K562 (cell line): ENCODE results near the gene NT5C1A. TPM values are rescaled to one million over a fixed set of nuclear protein-coding genes. Genes with fewer than 3 reads are reported as not detected.

Experiments used
- ARHGAP35 ChIP-seq: fragments of 450-650 bp; IDR thresholded peaks from 2 replicates; pipeline ENCODE4 v1.6.1; 2018; ENCODE audit not compliant: partially characterized antibody
- E2F3 ChIP-seq: fragments of 250-450 bp; sonication (Bioruptor Pico); IDR thresholded peaks from 2 replicates; pipeline ENCODE4 v1.4.0; 2020; ENCODE audit warnings: mild to moderate bottlenecking
- EP400 ChIP-seq: fragments of 450-650 bp; IDR thresholded peaks from 2 replicates; pipeline ENCODE4 v1.6.1; 2017; ENCODE audit warnings: antibody characterized with exemption, mild to moderate bottlenecking, moderate library complexity
- HDGF ChIP-seq: fragments of 450-650 bp; IDR thresholded peaks from 2 replicates; pipeline ENCODE4 v1.6.1; 2016
- MAZ ChIP-seq, 2 experiments: fragments of 450-650 bp in 1 of 2; sonication (generic) in 1 of 2; formaldehyde crosslinking; IDR thresholded peaks in 1 of 2; conservative IDR thresholded peaks in 1 of 2; 2 replicates each; pipeline versions ENCODE4 v1.4.0 to v1.5.0; 2020; ENCODE audit warnings: mild to moderate bottlenecking in 1 of 2, missing genetic modification reagents in 1 of 2
- MXI1 ChIP-seq: IDR thresholded peaks from 2 replicates; pipeline ENCODE4 v1.6.1; 2011; ENCODE audit warnings: low read depth, mild to moderate bottlenecking, improper control_type of control experiment, low read length
- NR2C1 ChIP-seq, 2 experiments: fragments of 450-650 bp; IDR thresholded peaks; 2 replicates each; pipeline ENCODE4 v1.6.1; 2017; ENCODE audit warnings: mild to moderate bottlenecking in 2 of 2, antibody characterized with exemption in 1 of 2, inconsistent platforms in 1 of 2, missing compliant biosample characterization in 1 of 2, missing genetic modification characterization in 1 of 2
- SNIP1 ChIP-seq: fragments of 450-650 bp; IDR thresholded peaks from 2 replicates; pipeline ENCODE4 v1.7.1; 2017; ENCODE audit warnings: low read depth, mild to moderate bottlenecking
- TEAD2 ChIP-seq: fragments of 450-650 bp; IDR thresholded peaks from 2 replicates; pipeline ENCODE4 v1.6.1; 2016; ENCODE audit warnings: missing genetic modification characterization, control low read depth, missing compliant biosample characterization
- ZFP36 ChIP-seq: fragments of 150-350 bp; IDR thresholded peaks from 2 replicates; pipeline ENCODE4 v1.6.1; 2018; ENCODE audit warnings: low read length, low read depth; ENCODE audit not compliant: partially characterized antibody
- ZFPM2 ChIP-seq: fragments of 250-450 bp; sonication (Bioruptor Pico); IDR thresholded peaks from 2 replicates; pipeline ENCODE4 v1.5.1; 2022; ENCODE audit warnings: mild to moderate bottlenecking
- ZNF174 ChIP-seq: fragments of 250-450 bp; sonication (Bioruptor Pico); IDR thresholded peaks from 2 replicates; pipeline ENCODE4 v1.4.0; 2020; ENCODE audit warnings: mild to moderate bottlenecking
- polyA plus RNA-seq, 8 experiments: library from polyadenylated mRNA; depleted of rRNA in 4 of 8; stranded (reverse) in 5 of 8; unstranded in 3 of 8; fragments of >200 nt; fragmentation: Nextera tagmentation in 2 of 8; fragmentation: Illumina TruSeq in 1 of 8; extraction: Ambion mirVana in 2 of 8; extraction: Trizol in 1 of 8; gene quantifications; 2 replicates each; pipeline versions ENCODE4 v1.2.1 to v1.2.3, GENCODE V29; 2011 to 2014; ENCODE audit warnings: inconsistent platforms in 1 of 8, missing spikeins in 1 of 8
- total RNA-seq, 7 experiments: library from RNA; depleted of rRNA in 6 of 7; stranded (reverse); fragments of >200 nt in 6 of 7; fragmentation: Illumina TruSeq in 2 of 7; extraction: Trizol in 2 of 7; gene quantifications; 2 replicates each; pipeline versions ENCODE4 v1.2.1 to v1.2.3, GENCODE V29; 2011 to 2021; ENCODE audit warnings: low replicate concordance in 1 of 7
- TF ChIP-seq, protein P1 (sequence below): fragments of 450-650 bp; IDR thresholded peaks from 2 replicates; pipeline ENCODE4 v1.6.1; 2016; ENCODE audit warnings: mild to moderate bottlenecking, moderate library complexity
- TF ChIP-seq, protein P2 (sequence below): fragments of 250-450 bp; sonication (Bioruptor Pico); IDR thresholded peaks from 2 replicates; pipeline ENCODE4 v1.4.0; 2020; ENCODE audit warnings: mild to moderate bottlenecking

NT5C1A gene
- total and polyA plus RNA-seq, 9 of the 15 experiments (the other 6 are each of a cell fraction or from before 2014, with no cell fraction given): not detected

DNA sequence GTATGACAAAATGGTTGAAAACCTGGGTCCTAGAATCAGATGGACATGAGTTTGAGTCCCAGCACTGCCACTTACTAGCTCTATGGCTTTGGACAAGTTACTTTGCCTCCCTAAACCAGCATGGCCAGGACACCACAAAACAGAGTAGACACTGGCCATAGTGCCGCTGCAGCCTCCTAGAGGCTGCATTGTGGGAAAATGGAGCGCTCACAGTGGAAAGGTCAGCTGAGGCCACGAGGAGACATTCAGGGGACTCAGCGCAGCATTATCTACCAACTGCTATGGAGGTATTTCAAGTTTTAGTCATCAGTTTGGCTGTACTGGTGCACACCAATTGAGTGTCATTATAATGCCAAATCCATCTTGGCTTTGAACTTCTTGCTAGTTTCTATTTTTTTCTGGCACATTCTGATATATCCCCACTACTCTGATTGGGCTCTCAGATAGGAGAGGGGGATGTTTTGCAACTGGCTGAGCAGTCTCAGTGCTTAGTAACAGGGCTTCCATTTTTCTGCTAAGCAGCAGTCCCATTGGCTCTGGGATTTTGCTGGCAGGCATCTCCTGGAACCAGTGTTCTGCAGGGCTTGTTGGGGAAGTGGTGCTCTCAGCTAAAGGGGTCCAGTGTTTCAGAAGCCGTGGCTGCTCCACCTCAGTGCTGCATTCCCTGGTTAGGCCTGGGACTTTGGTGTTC is 16.2 kb downstream of the NT5C1A start (continued):
- TF ChIP-seq, protein P1, sequence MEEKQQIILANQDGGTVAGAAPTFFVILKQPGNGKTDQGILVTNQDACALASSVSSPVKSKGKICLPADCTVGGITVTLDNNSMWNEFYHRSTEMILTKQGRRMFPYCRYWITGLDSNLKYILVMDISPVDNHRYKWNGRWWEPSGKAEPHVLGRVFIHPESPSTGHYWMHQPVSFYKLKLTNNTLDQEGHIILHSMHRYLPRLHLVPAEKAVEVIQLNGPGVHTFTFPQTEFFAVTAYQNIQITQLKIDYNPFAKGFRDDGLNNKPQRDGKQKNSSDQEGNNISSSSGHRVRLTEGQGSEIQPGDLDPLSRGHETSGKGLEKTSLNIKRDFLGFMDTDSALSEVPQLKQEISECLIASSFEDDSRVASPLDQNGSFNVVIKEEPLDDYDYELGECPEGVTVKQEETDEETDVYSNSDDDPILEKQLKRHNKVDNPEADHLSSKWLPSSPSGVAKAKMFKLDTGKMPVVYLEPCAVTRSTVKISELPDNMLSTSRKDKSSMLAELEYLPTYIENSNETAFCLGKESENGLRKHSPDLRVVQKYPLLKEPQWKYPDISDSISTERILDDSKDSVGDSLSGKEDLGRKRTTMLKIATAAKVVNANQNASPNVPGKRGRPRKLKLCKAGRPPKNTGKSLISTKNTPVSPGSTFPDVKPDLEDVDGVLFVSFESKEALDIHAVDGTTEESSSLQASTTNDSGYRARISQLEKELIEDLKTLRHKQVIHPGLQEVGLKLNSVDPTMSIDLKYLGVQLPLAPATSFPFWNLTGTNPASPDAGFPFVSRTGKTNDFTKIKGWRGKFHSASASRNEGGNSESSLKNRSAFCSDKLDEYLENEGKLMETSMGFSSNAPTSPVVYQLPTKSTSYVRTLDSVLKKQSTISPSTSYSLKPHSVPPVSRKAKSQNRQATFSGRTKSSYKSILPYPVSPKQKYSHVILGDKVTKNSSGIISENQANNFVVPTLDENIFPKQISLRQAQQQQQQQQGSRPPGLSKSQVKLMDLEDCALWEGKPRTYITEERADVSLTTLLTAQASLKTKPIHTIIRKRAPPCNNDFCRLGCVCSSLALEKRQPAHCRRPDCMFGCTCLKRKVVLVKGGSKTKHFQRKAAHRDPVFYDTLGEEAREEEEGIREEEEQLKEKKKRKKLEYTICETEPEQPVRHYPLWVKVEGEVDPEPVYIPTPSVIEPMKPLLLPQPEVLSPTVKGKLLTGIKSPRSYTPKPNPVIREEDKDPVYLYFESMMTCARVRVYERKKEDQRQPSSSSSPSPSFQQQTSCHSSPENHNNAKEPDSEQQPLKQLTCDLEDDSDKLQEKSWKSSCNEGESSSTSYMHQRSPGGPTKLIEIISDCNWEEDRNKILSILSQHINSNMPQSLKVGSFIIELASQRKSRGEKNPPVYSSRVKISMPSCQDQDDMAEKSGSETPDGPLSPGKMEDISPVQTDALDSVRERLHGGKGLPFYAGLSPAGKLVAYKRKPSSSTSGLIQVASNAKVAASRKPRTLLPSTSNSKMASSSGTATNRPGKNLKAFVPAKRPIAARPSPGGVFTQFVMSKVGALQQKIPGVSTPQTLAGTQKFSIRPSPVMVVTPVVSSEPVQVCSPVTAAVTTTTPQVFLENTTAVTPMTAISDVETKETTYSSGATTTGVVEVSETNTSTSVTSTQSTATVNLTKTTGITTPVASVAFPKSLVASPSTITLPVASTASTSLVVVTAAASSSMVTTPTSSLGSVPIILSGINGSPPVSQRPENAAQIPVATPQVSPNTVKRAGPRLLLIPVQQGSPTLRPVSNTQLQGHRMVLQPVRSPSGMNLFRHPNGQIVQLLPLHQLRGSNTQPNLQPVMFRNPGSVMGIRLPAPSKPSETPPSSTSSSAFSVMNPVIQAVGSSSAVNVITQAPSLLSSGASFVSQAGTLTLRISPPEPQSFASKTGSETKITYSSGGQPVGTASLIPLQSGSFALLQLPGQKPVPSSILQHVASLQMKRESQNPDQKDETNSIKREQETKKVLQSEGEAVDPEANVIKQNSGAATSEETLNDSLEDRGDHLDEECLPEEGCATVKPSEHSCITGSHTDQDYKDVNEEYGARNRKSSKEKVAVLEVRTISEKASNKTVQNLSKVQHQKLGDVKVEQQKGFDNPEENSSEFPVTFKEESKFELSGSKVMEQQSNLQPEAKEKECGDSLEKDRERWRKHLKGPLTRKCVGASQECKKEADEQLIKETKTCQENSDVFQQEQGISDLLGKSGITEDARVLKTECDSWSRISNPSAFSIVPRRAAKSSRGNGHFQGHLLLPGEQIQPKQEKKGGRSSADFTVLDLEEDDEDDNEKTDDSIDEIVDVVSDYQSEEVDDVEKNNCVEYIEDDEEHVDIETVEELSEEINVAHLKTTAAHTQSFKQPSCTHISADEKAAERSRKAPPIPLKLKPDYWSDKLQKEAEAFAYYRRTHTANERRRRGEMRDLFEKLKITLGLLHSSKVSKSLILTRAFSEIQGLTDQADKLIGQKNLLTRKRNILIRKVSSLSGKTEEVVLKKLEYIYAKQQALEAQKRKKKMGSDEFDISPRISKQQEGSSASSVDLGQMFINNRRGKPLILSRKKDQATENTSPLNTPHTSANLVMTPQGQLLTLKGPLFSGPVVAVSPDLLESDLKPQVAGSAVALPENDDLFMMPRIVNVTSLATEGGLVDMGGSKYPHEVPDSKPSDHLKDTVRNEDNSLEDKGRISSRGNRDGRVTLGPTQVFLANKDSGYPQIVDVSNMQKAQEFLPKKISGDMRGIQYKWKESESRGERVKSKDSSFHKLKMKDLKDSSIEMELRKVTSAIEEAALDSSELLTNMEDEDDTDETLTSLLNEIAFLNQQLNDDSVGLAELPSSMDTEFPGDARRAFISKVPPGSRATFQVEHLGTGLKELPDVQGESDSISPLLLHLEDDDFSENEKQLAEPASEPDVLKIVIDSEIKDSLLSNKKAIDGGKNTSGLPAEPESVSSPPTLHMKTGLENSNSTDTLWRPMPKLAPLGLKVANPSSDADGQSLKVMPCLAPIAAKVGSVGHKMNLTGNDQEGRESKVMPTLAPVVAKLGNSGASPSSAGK: no peak
- TF ChIP-seq MAZ (CRISPR knock-in tag; conservative IDR thresholded peaks at IDR 0.05 in 1 of 2, IDR thresholded peaks at IDR 0.05 in 1 of 2) (no peak), ARHGAP35 (no peak), TEAD2 (0 out of 2 replicates have a peak, but pooled peaks have one; percentile 1), E2F3 (no peak), ZFPM2 (CRISPR knock-in tag) (no peak), HDGF (no peak), SNIP1 (no peak), ZNF174 (CRISPR knock-in tag) (no peak), NR2C1 (IDR thresholded peaks at IDR 0.05) (no peak), NR2C1 (tag; IDR thresholded peaks at IDR 0.05) (0 out of 2 replicates have a peak, but pooled peaks have one; percentile 37), EP400 (no peak), ZFP36 (no peak), MXI1 (no peak)
- TF ChIP-seq, protein P2, sequence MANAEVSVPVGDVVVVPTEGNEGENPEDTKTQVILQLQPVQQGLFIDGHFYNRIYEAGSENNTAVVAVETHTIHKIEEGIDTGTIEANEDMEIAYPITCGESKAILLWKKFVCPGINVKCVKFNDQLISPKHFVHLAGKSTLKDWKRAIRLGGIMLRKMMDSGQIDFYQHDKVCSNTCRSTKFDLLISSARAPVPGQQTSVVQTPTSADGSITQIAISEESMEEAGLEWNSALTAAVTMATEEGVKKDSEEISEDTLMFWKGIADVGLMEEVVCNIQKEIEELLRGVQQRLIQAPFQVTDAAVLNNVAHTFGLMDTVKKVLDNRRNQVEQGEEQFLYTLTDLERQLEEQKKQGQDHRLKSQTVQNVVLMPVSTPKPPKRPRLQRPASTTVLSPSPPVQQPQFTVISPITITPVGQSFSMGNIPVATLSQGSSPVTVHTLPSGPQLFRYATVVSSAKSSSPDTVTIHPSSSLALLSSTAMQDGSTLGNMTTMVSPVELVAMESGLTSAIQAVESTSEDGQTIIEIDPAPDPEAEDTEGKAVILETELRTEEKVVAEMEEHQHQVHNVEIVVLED: no peak
